HL-60 (cell line): ENCODE results near the gene CDH5.
A peak's percentile ranks its signal among the peaks of the same experiment; 100 is the strongest.

Source experiments
- DNase-seq, 2 experiments: peaks; one replicate each; pipeline ENCODE4 v3.0.0-alpha.2; 2010 to 2020; ENCODE audit warnings: low read depth in 1 of 2, low spot score in 1 of 2
- H3K27ac ChIP-seq: fragments of 250-450 bp; sonication (Bioruptor Pico); replicated peaks from 2 replicates; pipeline ENCODE4 v1.5.1; 2020; ENCODE audit warnings: mild to moderate bottlenecking, moderate library complexity
- H3K27me3 ChIP-seq: fragments of 250-450 bp; sonication (Bioruptor Pico); 2 replicates; pipeline ENCODE4 v1.5.1; 2021; ENCODE audit warnings: mild to moderate bottlenecking, moderate library complexity; ENCODE audit not compliant: insufficient read depth, poor library complexity, severe bottlenecking
- H3K4me3 ChIP-seq: replicated peaks from 2 replicates; pipeline ENCODE4 v1.5.1; 2011; ENCODE audit warnings: mild to moderate bottlenecking, control low read depth, low read length; ENCODE audit not compliant: insufficient read depth
- CTCF ChIP-seq: IDR thresholded peaks from one replicate; pipeline ENCODE4 v1.5.1; 2011; ENCODE audit warnings: low read length, control low read depth, inconsistent platforms; ENCODE audit not compliant: insufficient read depth
- GABPA ChIP-seq: IDR thresholded peaks from 2 replicates; pipeline ENCODE4 v1.6.1; 2012; ENCODE audit warnings: low read depth
- POLR2AphosphoS5 ChIP-seq: IDR thresholded peaks from 2 replicates; pipeline ENCODE4 v1.6.1; 2012; ENCODE audit warnings: low read depth
- SPI1 ChIP-seq: IDR thresholded peaks from 2 replicates; pipeline ENCODE4 v1.6.1; 2012; ENCODE audit warnings: low read depth, mild to moderate bottlenecking, borderline replicate concordance
- TF ChIP-seq, protein P1 (sequence below): IDR thresholded peaks from 2 replicates; pipeline ENCODE4 v1.6.1; 2012; ENCODE audit warnings: low read depth; ENCODE audit not compliant: insufficient replicate concordance

CDH5 gene

DNA sequence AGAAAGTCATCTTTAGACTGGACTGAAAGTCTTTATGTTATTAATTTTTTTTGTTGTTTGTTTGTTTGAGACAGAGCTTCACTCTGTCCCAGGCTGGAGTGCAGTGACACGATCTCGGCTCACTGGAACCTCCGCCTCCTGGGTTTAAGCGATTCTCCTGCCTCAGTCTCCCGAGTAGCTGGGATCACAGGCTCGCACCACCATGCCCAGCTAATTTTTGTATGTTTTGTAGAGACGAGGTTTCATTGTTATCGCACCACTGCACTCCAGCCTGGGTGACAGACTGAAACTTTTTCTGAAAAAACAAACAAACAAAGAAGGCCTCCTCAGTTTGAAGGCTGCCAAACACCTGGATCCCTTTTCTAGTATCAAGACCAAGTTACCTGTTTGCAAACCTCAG, 65.3 kb downstream of the CDH5 start:
- no peak overlapping the region for H3K4me3 ChIP-seq
- no peak for DNase-seq
- TF ChIP-seq GABPA (no peak), POLR2AphosphoS5 (no peak), CTCF (no peak), SPI1 (no peak)
- TF ChIP-seq, protein P1, sequence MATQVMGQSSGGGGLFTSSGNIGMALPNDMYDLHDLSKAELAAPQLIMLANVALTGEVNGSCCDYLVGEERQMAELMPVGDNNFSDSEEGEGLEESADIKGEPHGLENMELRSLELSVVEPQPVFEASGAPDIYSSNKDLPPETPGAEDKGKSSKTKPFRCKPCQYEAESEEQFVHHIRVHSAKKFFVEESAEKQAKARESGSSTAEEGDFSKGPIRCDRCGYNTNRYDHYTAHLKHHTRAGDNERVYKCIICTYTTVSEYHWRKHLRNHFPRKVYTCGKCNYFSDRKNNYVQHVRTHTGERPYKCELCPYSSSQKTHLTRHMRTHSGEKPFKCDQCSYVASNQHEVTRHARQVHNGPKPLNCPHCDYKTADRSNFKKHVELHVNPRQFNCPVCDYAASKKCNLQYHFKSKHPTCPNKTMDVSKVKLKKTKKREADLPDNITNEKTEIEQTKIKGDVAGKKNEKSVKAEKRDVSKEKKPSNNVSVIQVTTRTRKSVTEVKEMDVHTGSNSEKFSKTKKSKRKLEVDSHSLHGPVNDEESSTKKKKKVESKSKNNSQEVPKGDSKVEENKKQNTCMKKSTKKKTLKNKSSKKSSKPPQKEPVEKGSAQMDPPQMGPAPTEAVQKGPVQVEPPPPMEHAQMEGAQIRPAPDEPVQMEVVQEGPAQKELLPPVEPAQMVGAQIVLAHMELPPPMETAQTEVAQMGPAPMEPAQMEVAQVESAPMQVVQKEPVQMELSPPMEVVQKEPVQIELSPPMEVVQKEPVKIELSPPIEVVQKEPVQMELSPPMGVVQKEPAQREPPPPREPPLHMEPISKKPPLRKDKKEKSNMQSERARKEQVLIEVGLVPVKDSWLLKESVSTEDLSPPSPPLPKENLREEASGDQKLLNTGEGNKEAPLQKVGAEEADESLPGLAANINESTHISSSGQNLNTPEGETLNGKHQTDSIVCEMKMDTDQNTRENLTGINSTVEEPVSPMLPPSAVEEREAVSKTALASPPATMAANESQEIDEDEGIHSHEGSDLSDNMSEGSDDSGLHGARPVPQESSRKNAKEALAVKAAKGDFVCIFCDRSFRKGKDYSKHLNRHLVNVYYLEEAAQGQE, result no peak
- peaks cover 39% of the 10 kb centered on the region for H3K27me3 ChIP-seq
- H3K27ac ChIP-seq, result no peak overlapping the region

DNA sequence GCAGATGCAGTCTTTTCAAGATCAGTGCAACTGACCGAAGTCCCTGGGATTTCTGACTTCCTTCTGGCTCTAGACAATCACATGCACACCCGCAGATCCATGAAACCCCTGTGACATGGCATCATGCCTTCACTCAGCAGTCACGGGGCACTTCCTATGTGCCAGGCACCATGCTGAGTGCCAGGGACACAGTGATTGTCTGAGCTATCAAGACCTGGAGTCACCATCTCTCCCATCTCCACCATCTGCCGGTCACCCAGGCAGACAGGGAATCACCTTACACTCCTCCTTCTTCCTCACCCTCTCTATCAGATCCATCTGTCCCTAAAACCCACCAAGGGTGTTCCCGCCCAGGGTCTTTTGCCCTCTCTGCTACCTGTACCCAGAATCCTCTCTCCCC, 65.9 kb downstream of the CDH5 start:
- peaks cover 38% of the 10 kb centered on the region for H3K27me3 ChIP-seq
- no peak overlapping the region for H3K4me3 ChIP-seq
- no peak overlapping the region for H3K27ac ChIP-seq
- no peak for DNase-seq
- TF ChIP-seq, protein P1, result no peak
- TF ChIP-seq GABPA, result no peak
- TF ChIP-seq SPI1, result no peak
- TF ChIP-seq CTCF, result no peak
- TF ChIP-seq POLR2AphosphoS5, result no peak

DNA sequence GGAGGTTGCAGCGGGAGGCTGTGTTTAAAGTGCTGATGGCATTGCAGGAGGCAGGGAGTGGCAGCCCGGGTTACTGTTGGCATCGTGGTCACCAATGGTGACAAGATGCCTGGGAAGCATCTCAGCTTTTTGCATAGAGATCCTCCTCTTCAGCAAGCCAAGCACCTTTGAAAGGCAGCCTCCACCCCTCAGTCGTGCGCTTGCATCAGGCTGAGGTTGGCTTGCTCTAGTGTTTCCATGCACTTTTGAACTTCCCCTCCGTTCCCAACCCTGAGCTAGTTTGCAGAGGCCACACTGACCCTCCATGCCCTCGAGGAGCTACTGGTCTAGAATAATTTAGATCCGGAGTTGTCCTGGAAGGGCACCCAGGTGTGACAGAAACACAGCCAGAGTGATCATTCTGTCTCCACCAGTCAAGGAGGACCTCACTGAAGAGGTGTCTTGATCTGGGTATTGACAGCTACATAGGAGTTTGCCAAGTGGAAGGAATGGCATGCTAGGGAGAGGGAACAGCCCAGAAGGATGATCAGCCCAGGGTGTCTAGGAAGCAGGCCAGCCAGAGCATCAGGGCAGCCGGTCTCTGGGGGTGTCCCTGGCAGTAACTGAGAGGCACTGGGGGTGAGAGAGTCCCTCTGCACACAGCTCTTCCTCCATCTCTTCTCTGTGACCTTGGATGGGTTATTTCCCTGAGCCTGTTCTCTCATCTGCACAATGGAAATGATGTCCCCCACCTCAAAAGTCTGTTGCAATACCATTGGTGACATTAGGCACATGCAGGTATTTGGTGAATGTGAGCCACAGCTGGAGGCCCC, 68.3 kb downstream of the CDH5 start:
- Histone ChIP-seq H3K4me3 (no peak overlapping the region), H3K27ac (no peak overlapping the region), H3K27me3 (peaks cover 16% of the 10 kb centered on the region)
- TF ChIP-seq SPI1 (no peak), CTCF (no peak), GABPA (no peak), POLR2AphosphoS5 (no peak)
- TF ChIP-seq, protein P1, result no peak
- DNase-seq, result peak in 1 of 2 experiments; percentile 56
